ENCODE data around the gene SPOCK1. TPM values are rescaled to one million over a fixed set of nuclear protein-coding genes. Genes with fewer than 3 reads are reported as not detected.

SPOCK1 gene
- total and polyA plus RNA-seq, 9 of the 15 experiments (the other 6 are each of a cell fraction or from before 2014, with no cell fraction given): 0.01 to 0.35 (median 0.04) TPM; not detected in 6

DNA sequence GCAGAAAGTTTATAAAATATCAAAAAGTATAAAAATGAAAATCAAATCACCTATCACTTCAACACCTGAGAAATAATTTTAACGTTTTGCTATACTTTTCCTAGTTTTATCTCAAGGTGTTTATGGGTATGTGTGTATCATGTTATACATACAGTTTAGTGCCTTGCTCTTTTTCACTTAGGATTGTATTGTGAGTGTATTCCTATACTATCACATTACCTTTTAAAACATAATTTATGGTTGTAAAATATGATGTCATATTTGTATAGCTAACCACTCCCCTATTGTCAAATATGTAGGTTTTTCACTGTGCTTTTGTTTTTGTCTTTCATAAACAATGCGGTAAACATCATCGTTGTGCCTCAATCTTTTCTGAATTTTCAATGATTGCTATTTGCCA is 479.9 kb downstream of the SPOCK1 start:
- Histone ChIP-seq H3K9me1 (ENCODE audit: control insufficient read depth, insufficient read depth, low read length) (no peaks in the 10 kb centered on the region), H3K9me3 (replicated peaks; ENCODE audit: control insufficient read depth, insufficient read depth, low read depth, low read length) (no peaks in the 10 kb centered on the region), H3K4me1 (replicated peaks in 1 of 2; ENCODE audit: control insufficient read depth in 2 of 2, insufficient read depth in 2 of 2, low read length in 2 of 2) (no peaks in the 10 kb centered on the region), H3K9ac (ENCODE audit: insufficient read depth in 1 of 2, low read depth in 2 of 2, low read length in 2 of 2) (no peak overlapping the region), H3K27me3 (ENCODE audit: control insufficient read depth in 2 of 2, insufficient read depth in 2 of 2, low read length in 2 of 2) (no peaks in the 10 kb centered on the region; a peak in 1 of 5 replicates), H3K4me2 (ENCODE audit: insufficient read depth, low read length) (no peak overlapping the region), H3K4me3 (no peak overlapping the region), H3K36me3 (ENCODE audit: control insufficient read depth, insufficient read depth, low read length) (no peaks in the 10 kb centered on the region), H3K27ac (ENCODE audit: extremely low read depth, low read depth, low read length) (no peak overlapping the region), H3K79me2 (ENCODE audit: control insufficient read depth, insufficient read depth, low read length) (no peaks in the 10 kb centered on the region), H2AFZ (ENCODE audit: low read depth, low read length) (no peak overlapping the region), H4K20me1 (replicated peaks; ENCODE audit: control insufficient read depth, insufficient read depth, low read length) (no peaks in the 10 kb centered on the region)
- in situ Hi-C loops (cut with MboI): no loop called here
- no TSS peak for BruUV-seq (replicated peaks)
- intact Hi-C loops (cut with micrococcal nuclease): no loop called here
- WGBS (ENCODE audit: insufficient coverage, low coverage, missing lambda C conversion rate): 0% methylated on average over 3 of the region's 3 CpGs
- TF ChIP-seq, protein P1, sequence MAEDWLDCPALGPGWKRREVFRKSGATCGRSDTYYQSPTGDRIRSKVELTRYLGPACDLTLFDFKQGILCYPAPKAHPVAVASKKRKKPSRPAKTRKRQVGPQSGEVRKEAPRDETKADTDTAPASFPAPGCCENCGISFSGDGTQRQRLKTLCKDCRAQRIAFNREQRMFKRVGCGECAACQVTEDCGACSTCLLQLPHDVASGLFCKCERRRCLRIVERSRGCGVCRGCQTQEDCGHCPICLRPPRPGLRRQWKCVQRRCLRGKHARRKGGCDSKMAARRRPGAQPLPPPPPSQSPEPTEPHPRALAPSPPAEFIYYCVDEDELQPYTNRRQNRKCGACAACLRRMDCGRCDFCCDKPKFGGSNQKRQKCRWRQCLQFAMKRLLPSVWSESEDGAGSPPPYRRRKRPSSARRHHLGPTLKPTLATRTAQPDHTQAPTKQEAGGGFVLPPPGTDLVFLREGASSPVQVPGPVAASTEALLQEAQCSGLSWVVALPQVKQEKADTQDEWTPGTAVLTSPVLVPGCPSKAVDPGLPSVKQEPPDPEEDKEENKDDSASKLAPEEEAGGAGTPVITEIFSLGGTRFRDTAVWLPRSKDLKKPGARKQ (CRISPR knock-in tag; IDR thresholded peaks at IDR 0.05): no peak
- TF ChIP-seq, protein P2, sequence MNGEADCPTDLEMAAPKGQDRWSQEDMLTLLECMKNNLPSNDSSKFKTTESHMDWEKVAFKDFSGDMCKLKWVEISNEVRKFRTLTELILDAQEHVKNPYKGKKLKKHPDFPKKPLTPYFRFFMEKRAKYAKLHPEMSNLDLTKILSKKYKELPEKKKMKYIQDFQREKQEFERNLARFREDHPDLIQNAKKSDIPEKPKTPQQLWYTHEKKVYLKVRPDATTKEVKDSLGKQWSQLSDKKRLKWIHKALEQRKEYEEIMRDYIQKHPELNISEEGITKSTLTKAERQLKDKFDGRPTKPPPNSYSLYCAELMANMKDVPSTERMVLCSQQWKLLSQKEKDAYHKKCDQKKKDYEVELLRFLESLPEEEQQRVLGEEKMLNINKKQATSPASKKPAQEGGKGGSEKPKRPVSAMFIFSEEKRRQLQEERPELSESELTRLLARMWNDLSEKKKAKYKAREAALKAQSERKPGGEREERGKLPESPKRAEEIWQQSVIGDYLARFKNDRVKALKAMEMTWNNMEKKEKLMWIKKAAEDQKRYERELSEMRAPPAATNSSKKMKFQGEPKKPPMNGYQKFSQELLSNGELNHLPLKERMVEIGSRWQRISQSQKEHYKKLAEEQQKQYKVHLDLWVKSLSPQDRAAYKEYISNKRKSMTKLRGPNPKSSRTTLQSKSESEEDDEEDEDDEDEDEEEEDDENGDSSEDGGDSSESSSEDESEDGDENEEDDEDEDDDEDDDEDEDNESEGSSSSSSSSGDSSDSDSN (IDR thresholded peaks at IDR 0.05; ENCODE audit: borderline replicate concordance in 1 of 2, low read depth in 2 of 2, low read length in 2 of 2): no peak
- TF ChIP-seq NFIC (IDR thresholded peaks at IDR 0.05) (no peak), U2AF1 (optimal IDR thresholded peaks at IDR 0.05; ENCODE audit: low read depth, low read length) (no peak), TRIM24 (IDR thresholded peaks at IDR 0.05) (no peak)
- TF ChIP-seq, protein P3, sequence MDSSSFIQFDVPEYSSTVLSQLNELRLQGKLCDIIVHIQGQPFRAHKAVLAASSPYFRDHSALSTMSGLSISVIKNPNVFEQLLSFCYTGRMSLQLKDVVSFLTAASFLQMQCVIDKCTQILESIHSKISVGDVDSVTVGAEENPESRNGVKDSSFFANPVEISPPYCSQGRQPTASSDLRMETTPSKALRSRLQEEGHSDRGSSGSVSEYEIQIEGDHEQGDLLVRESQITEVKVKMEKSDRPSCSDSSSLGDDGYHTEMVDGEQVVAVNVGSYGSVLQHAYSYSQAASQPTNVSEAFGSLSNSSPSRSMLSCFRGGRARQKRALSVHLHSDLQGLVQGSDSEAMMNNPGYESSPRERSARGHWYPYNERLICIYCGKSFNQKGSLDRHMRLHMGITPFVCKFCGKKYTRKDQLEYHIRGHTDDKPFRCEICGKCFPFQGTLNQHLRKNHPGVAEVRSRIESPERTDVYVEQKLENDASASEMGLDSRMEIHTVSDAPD (CRISPR knock-in tag; IDR thresholded peaks at IDR 0.05): no peak
- no peak for FAIRE-seq
- CTCF ChIA-PET (ENCODE audit: low intra/inter-chr PET ratio): no interaction called here
- POLR2A ChIA-PET: no interaction called here
- no peak for DNase-seq (ENCODE audit: extremely low read depth in 1 of 4, low spot score in 3 of 4)
- no peak for ATAC-seq
